Activated CD4-positive, alpha-beta T cell treated with anti-CD3 and anti-CD28 coated beads, Interleukin-2, amount 10 ng/mL, durations not matched to agents 24 days and 14 days (primary cell): ENCODE measurements around the gene COL4A2. TPM values are rescaled to one million over a fixed set of nuclear protein-coding genes. Genes with fewer than 3 reads are reported as not detected.

Experiments
- DNase-seq: peaks from one replicate; pipeline ENCODE4 v3.0.0; 2022
- H3K27ac Mint-ChIP-seq: one replicate; pipeline ENCODE4 v1.8.0; 2022; ENCODE audit warnings: mild to moderate bottlenecking, mixed read lengths
- H3K27me3 Mint-ChIP-seq: one replicate; pipeline ENCODE4 v1.8.0; 2022; ENCODE audit warnings: mixed read lengths
- H3K36me3 Mint-ChIP-seq: one replicate; pipeline ENCODE4 v1.8.0; 2022; ENCODE audit warnings: low read depth, mild to moderate bottlenecking, mixed read lengths
- H3K4me1 Mint-ChIP-seq: one replicate; pipeline ENCODE4 v1.8.0; 2021; ENCODE audit warnings: mixed read lengths
- H3K4me3 Mint-ChIP-seq: one replicate; pipeline ENCODE4 v1.8.0; 2022; ENCODE audit warnings: mild to moderate bottlenecking, moderate library complexity, mixed read lengths
- H3K9me3 Mint-ChIP-seq: one replicate; pipeline ENCODE4 v1.8.0; 2021; ENCODE audit warnings: mixed read lengths
- intact Hi-C: fragments of 100-400 bp; cut with micrococcal nuclease; formaldehyde crosslinking; loops from one replicate; pipeline ENCODE4 v1.15.1; 2023
- total RNA-seq: library from RNA; stranded (reverse); gene quantifications from 2 replicates; pipeline ENCODE4 v1.2.3, GENCODE V29; 2022

COL4A2 gene
- total RNA-seq, 1 donor from 2014 or later, result not detected

- intact Hi-C loops, result no loop called here
- Mint-ChIP-seq H3K27ac (no peak overlapping the region), H3K27me3 (peaks cover 9% of the 10 kb centered on the region), H3K36me3 (no peaks in the 10 kb centered on the region), H3K9me3 (no peaks in the 10 kb centered on the region), H3K4me1 (peaks cover 3% of the 10 kb centered on the region), H3K4me3 (no peak overlapping the region)
- no peak for DNase-seq
Measured at GRCh38 chr13:110470272-110471009, 163.4 kb downstream of the COL4A2 start.

- Mint-ChIP-seq H3K4me3 (no peak overlapping the region), H3K36me3 (no peaks in the 10 kb centered on the region), H3K27me3 (peaks cover 9% of the 10 kb centered on the region), H3K27ac (peak overlapping the region; percentile 48), H3K4me1 (peaks cover 3% of the 10 kb centered on the region), H3K9me3 (no peaks in the 10 kb centered on the region)
- intact Hi-C loops, result no loop called here
- DNase-seq, result no peak
Measured at GRCh38 chr13:110471156-110471832, 164.2 kb downstream of the COL4A2 start.

- Mint-ChIP-seq H3K4me3 (no peak overlapping the region), H3K4me1 (peaks cover 3% of the 10 kb centered on the region), H3K27me3 (peaks cover 9% of the 10 kb centered on the region), H3K9me3 (no peaks in the 10 kb centered on the region), H3K27ac (peak overlapping the region; percentile 48), H3K36me3 (no peaks in the 10 kb centered on the region)
- intact Hi-C loops, result no loop called here
- DNase-seq, result no peak
Measured at GRCh38 chr13:110471833-110472162, 164.7 kb downstream of the COL4A2 start.

- no peak overlapping the region for H3K27ac Mint-ChIP-seq
- H3K4me1 Mint-ChIP-seq, result peaks cover 3% of the 10 kb centered on the region
- H3K9me3 Mint-ChIP-seq, result no peaks in the 10 kb centered on the region
- DNase-seq, result no peak
- H3K36me3 Mint-ChIP-seq, result no peaks in the 10 kb centered on the region
- H3K4me3 Mint-ChIP-seq, result no peak overlapping the region
- intact Hi-C loops, result no loop called here
- H3K27me3 Mint-ChIP-seq, result peaks cover 11% of the 10 kb centered on the region
Measured at GRCh38 chr13:110472904-110473563, 165.9 kb downstream of the COL4A2 start.

GRCh38 chr13:110474713-110475112 lies 167.6 kb downstream of the COL4A2 start:
- no peaks in the 10 kb centered on the region for H3K9me3 Mint-ChIP-seq
- H3K27me3 Mint-ChIP-seq, result peaks cover 11% of the 10 kb centered on the region
- no peak overlapping the region for H3K27ac Mint-ChIP-seq
- no peak overlapping the region for H3K4me3 Mint-ChIP-seq
- H3K36me3 Mint-ChIP-seq, result no peaks in the 10 kb centered on the region
- intact Hi-C loops, result no loop called here
- no peak for DNase-seq
- H3K4me1 Mint-ChIP-seq, result peaks cover 3% of the 10 kb centered on the region

- Mint-ChIP-seq H3K4me3 (no peak overlapping the region), H3K27ac (no peak overlapping the region), H3K4me1 (peaks cover 3% of the 10 kb centered on the region), H3K9me3 (no peaks in the 10 kb centered on the region), H3K27me3 (peaks cover 11% of the 10 kb centered on the region), H3K36me3 (no peaks in the 10 kb centered on the region)
- intact Hi-C loops, result no loop called here
- no peak for DNase-seq
Measured at GRCh38 chr13:110475117-110475516, 168.0 kb downstream of the COL4A2 start.

GRCh38 chr13:110475550-110476219 lies 168.6 kb downstream of the COL4A2 start:
- peaks cover 3% of the 10 kb centered on the region for H3K4me1 Mint-ChIP-seq
- no peak overlapping the region for H3K4me3 Mint-ChIP-seq
- H3K36me3 Mint-ChIP-seq, result no peaks in the 10 kb centered on the region
- DNase-seq, result no peak
- peaks cover 8% of the 10 kb centered on the region for H3K27me3 Mint-ChIP-seq
- intact Hi-C loops, result no loop called here
- no peaks in the 10 kb centered on the region for H3K9me3 Mint-ChIP-seq
- H3K27ac Mint-ChIP-seq, result no peak overlapping the region

GRCh38 chr13:110476220-110476617 lies 169.1 kb downstream of the COL4A2 start:
- no peak for DNase-seq
- Mint-ChIP-seq H3K4me3 (no peak overlapping the region), H3K4me1 (peaks cover 3% of the 10 kb centered on the region), H3K27me3 (peaks cover 4% of the 10 kb centered on the region), H3K27ac (no peak overlapping the region), H3K36me3 (no peaks in the 10 kb centered on the region), H3K9me3 (no peaks in the 10 kb centered on the region)
- intact Hi-C loops, result no loop called here

- no peak overlapping the region for H3K4me3 Mint-ChIP-seq
- no peak for DNase-seq
- intact Hi-C loops, result no loop called here
- H3K27ac Mint-ChIP-seq, result no peak overlapping the region
- H3K9me3 Mint-ChIP-seq, result no peaks in the 10 kb centered on the region
- H3K27me3 Mint-ChIP-seq, result peaks cover 2% of the 10 kb centered on the region
- no peaks in the 10 kb centered on the region for H3K36me3 Mint-ChIP-seq
- H3K4me1 Mint-ChIP-seq, result no peaks in the 10 kb centered on the region
Measured at GRCh38 chr13:110477706-110478245, 170.7 kb downstream of the COL4A2 start.

- peaks cover 2% of the 10 kb centered on the region for H3K27me3 Mint-ChIP-seq
- H3K36me3 Mint-ChIP-seq, result no peaks in the 10 kb centered on the region
- no peak overlapping the region for H3K27ac Mint-ChIP-seq
- H3K9me3 Mint-ChIP-seq, result no peaks in the 10 kb centered on the region
- H3K4me1 Mint-ChIP-seq, result no peaks in the 10 kb centered on the region
- no peak for DNase-seq
- intact Hi-C loops, result no loop called here
- no peak overlapping the region for H3K4me3 Mint-ChIP-seq
Measured at GRCh38 chr13:110478405-110479214, 171.5 kb downstream of the COL4A2 start.

- no peak for DNase-seq
Measured at GRCh38 chr13:110479215-110479545, 172.1 kb downstream of the COL4A2 start.

GRCh38 chr13:110479648-110480047 lies 172.6 kb downstream of the COL4A2 start:
- no peak overlapping the region for H3K27ac Mint-ChIP-seq
- no peaks in the 10 kb centered on the region for H3K36me3 Mint-ChIP-seq
- no peaks in the 10 kb centered on the region for H3K4me1 Mint-ChIP-seq
- no peak for DNase-seq
- H3K9me3 Mint-ChIP-seq, result no peaks in the 10 kb centered on the region
- no peak overlapping the region for H3K4me3 Mint-ChIP-seq
- intact Hi-C loops, result no loop called here
- peaks cover 2% of the 10 kb centered on the region for H3K27me3 Mint-ChIP-seq

More at GRCh38 chr13:110479215-110479545, 172.1 kb downstream of the COL4A2 start:
- Mint-ChIP-seq H3K9me3 (no peaks in the 10 kb centered on the region), H3K4me3 (no peak overlapping the region), H3K36me3 (no peaks in the 10 kb centered on the region), H3K27ac (no peak overlapping the region), H3K4me1 (no peaks in the 10 kb centered on the region), H3K27me3 (peaks cover 2% of the 10 kb centered on the region)
- intact Hi-C loops, result no loop called here

- Mint-ChIP-seq H3K9me3 (no peaks in the 10 kb centered on the region), H3K4me3 (no peak overlapping the region), H3K27ac (no peak overlapping the region), H3K27me3 (peaks cover 2% of the 10 kb centered on the region), H3K4me1 (no peaks in the 10 kb centered on the region), H3K36me3 (no peaks in the 10 kb centered on the region)
- intact Hi-C loops, result no loop called here
- no peak for DNase-seq
Measured at GRCh38 chr13:110480161-110480560, 173.1 kb downstream of the COL4A2 start.
